ENCODE measurements around the gene SDC3.

SDC3 gene

GRCh38 chr1:30880678-30881318, 27.8 kb downstream of the SDC3 start:
- DNase-seq (ENCODE audit: low read depth in 1 of 2, low spot score in 1 of 2): no peak
- in situ Hi-C loops (cut with HindIII; ENCODE audit: low pct_unique_long_range_greater_than_20kb, low sequenced_read_pairs): no loop called here
- TF ChIP-seq JUND (IDR thresholded peaks at IDR 0.05; ENCODE audit: low read depth): no peak

- in situ Hi-C loops (cut with HindIII; ENCODE audit: low pct_unique_long_range_greater_than_20kb, low sequenced_read_pairs): no loop called here
- DNase-seq (ENCODE audit: low read depth in 1 of 2, low spot score in 1 of 2): peak in 1 of 2 experiments; percentile 35
Measured at GRCh38 chr1:30879940-30880677, 28.4 kb downstream of the SDC3 start.

GRCh38 chr1:30879126-30879786, 29.3 kb downstream of the SDC3 start:
- TF ChIP-seq JUND (IDR thresholded peaks at IDR 0.05; ENCODE audit: low read depth): no peak
- in situ Hi-C loops (cut with HindIII; ENCODE audit: low pct_unique_long_range_greater_than_20kb, low sequenced_read_pairs): no loop called here
- no peak for DNase-seq (ENCODE audit: low read depth in 1 of 2, low spot score in 1 of 2)

More at GRCh38 chr1:30879940-30880677, 28.4 kb downstream of the SDC3 start:
- TF ChIP-seq JUND (IDR thresholded peaks at IDR 0.05; ENCODE audit: low read depth): no peak

- in situ Hi-C loops (cut with HindIII; ENCODE audit: low pct_unique_long_range_greater_than_20kb, low sequenced_read_pairs): no loop called here
- TF ChIP-seq JUND (IDR thresholded peaks at IDR 0.05; ENCODE audit: low read depth): no peak
- DNase-seq (ENCODE audit: low read depth in 1 of 2, low spot score in 1 of 2): no peak
Measured at GRCh38 chr1:30878559-30878958, 30.0 kb downstream of the SDC3 start.

- no peak for DNase-seq (ENCODE audit: low read depth in 1 of 2, low spot score in 1 of 2)
- no peak for TF ChIP-seq JUND (IDR thresholded peaks at IDR 0.05; ENCODE audit: low read depth)
- in situ Hi-C loops (cut with HindIII; ENCODE audit: low pct_unique_long_range_greater_than_20kb, low sequenced_read_pairs): no loop called here
Measured at GRCh38 chr1:30878016-30878415, 30.5 kb downstream of the SDC3 start.

- no peak for DNase-seq (ENCODE audit: low read depth in 1 of 2, low spot score in 1 of 2)
- TF ChIP-seq JUND (IDR thresholded peaks at IDR 0.05; ENCODE audit: low read depth): no peak
- in situ Hi-C loops (cut with HindIII; ENCODE audit: low pct_unique_long_range_greater_than_20kb, low sequenced_read_pairs): no loop called here
Measured at GRCh38 chr1:30877205-30877912, 31.2 kb downstream of the SDC3 start.

- no peak for DNase-seq (ENCODE audit: low read depth in 1 of 2, low spot score in 1 of 2)
- no peak for TF ChIP-seq JUND (IDR thresholded peaks at IDR 0.05; ENCODE audit: low read depth)
- in situ Hi-C loops (cut with HindIII; ENCODE audit: low pct_unique_long_range_greater_than_20kb, low sequenced_read_pairs): no loop called here
Measured at GRCh38 chr1:30876451-30877204, 31.9 kb downstream of the SDC3 start.

GRCh38 chr1:30875916-30876315, 32.6 kb downstream of the SDC3 start:
- in situ Hi-C loops (cut with HindIII; ENCODE audit: low pct_unique_long_range_greater_than_20kb, low sequenced_read_pairs): no loop called here
- DNase-seq (ENCODE audit: low read depth in 1 of 2, low spot score in 1 of 2): no peak
- no peak for TF ChIP-seq JUND (IDR thresholded peaks at IDR 0.05; ENCODE audit: low read depth)

GRCh38 chr1:30875197-30875596, 33.4 kb downstream of the SDC3 start:
- no peak for TF ChIP-seq JUND (IDR thresholded peaks at IDR 0.05; ENCODE audit: low read depth)
- no peak for DNase-seq (ENCODE audit: low read depth in 1 of 2, low spot score in 1 of 2)
- in situ Hi-C loops (cut with HindIII; ENCODE audit: low pct_unique_long_range_greater_than_20kb, low sequenced_read_pairs): no loop called here

GRCh38 chr1:30874176-30874575, 34.4 kb downstream of the SDC3 start:
- in situ Hi-C loops (cut with HindIII; ENCODE audit: low pct_unique_long_range_greater_than_20kb, low sequenced_read_pairs): no loop called here
- no peak for DNase-seq (ENCODE audit: low read depth in 1 of 2, low spot score in 1 of 2)
- no peak for TF ChIP-seq JUND (IDR thresholded peaks at IDR 0.05; ENCODE audit: low read depth)

- TF ChIP-seq JUND (IDR thresholded peaks at IDR 0.05; ENCODE audit: low read depth): no peak
- peak in 1 of 2 experiments; percentile 22 for DNase-seq (ENCODE audit: low read depth in 1 of 2, low spot score in 1 of 2)
- in situ Hi-C loops (cut with HindIII; ENCODE audit: low pct_unique_long_range_greater_than_20kb, low sequenced_read_pairs): no loop called here
Measured at GRCh38 chr1:30872948-30873263, 35.7 kb downstream of the SDC3 start.
